Endothelial cell of hepatic sinusoid (primary cell): Measurements from ENCODE around the gene BCAS4.
"Not testable (repeated sequence)": the region's sequence is repeated elsewhere in the genome, so short reads cannot be mapped to it uniquely, and the experiment has no call there.

Experiments used
- in situ Hi-C: cut with HindIII; loops from 2 replicates; pipeline ENCODE4 v1.10.0; 2017; ENCODE audit warnings: low sequenced_read_pairs

Gene BCAS4

GRCh38 chr20:50872560-50873425 lies 77.9 kb downstream of the BCAS4 start:
- in situ Hi-C loops, result no loop called here

GRCh38 chr20:50873585-50873984 lies 78.7 kb downstream of the BCAS4 start:
- in situ Hi-C loops, result no loop called here

GRCh38 chr20:50874111-50874757 lies 79.4 kb downstream of the BCAS4 start:
- in situ Hi-C loops, result no loop called here

GRCh38 chr20:50874758-50875665 lies 80.2 kb downstream of the BCAS4 start:
- in situ Hi-C loops, result no loop called here

DNA sequence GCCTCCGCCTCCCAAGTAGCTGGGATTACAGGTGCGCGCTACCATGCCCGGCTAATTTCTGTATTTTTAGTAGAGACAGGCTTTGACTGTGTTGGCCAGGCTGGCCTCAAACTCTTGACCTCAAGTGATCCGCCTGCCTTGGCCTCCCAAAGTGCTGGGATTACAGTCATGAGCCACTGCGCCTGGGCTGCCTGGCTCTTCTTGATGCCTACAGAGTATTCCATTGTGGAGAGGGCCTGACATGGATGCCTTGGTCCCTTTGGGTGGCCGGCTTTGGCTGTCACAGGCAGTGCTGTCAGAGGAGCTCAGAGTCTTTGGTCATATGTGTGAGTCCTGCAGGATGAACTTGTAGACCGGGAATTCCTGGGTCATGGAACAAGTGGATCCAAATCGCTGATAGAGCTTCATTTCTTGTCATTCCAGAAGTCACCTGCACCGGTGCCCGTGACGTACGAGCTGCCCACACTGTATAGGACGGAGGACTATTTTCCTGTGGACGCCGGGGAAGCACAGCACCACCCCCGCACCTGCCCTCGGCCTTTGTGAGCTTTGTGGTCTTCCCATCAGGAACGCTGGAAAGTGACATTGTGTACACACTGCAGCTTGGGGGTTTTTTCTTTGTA lies 81.3 kb downstream of the BCAS4 start:
- in situ Hi-C loops, result no loop called here

DNA sequence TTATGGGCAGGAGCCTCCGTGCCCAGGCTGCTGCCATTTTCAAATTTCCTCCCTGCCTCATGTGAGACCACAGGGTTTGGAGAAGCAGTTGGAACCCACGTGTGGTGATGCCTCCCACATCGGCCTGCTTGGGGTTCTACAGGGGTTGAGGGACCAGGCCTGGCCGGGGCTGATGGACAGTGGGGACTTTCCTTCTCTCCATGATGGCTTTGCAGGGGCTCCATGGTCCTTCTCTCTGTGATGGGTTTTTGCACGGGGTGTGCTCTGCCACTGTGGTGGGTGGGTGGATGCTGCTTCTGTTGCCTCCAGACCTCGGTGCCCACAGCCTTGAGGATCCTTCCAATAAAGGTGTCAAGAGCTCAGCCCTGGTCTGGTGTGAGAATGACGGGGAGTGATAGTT lies 82.0 kb downstream of the BCAS4 start:
- in situ Hi-C loops, result no loop called here

GRCh38 chr20:50877232-50877743 lies 82.4 kb downstream of the BCAS4 start:
- in situ Hi-C loops, result no loop called here

DNA sequence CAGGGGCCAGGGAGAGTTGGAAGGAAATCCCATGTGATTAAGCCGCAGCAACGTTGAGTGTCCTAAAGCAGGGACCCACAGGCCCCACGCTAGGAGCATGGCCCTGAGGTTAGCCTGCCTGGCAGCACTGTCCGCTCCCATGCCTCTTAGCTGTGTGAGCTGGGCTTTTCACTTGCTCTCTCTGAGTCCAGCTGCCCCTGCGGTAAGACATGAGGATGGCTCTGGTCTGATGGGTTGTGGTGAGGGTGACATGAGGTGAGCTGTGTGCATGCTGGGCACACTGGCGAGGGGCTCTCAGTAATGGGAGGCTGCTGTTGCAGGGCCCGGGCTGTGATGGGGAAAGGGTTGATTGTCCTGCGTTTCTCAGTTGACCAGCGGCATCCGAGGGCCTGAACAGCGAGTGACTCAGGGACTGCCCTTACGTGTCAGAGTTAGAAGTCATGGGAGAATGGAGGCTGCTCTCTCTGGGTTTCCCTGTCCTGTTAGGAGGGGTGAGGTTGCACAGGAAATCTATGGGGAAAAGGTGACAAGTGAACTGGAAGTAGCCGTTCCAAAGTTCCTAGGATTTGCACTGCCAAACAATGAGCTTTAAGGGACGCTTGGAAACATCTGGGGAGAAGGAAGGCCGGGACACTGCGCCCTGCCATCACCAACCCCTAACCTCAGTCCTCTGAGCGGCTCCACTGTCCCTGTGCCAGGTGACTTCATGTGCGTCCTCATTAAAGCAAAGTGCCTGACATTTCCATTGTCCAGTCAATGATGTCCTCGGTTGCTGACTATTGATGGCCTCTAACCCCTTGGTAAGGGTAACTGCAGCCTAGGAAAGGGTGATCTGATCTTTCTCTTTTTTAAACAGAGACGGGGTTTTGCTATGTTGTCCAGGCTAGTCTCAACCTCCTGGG lies 85.0 kb downstream of the BCAS4 start:
- in situ Hi-C loops, result no loop called here

DNA sequence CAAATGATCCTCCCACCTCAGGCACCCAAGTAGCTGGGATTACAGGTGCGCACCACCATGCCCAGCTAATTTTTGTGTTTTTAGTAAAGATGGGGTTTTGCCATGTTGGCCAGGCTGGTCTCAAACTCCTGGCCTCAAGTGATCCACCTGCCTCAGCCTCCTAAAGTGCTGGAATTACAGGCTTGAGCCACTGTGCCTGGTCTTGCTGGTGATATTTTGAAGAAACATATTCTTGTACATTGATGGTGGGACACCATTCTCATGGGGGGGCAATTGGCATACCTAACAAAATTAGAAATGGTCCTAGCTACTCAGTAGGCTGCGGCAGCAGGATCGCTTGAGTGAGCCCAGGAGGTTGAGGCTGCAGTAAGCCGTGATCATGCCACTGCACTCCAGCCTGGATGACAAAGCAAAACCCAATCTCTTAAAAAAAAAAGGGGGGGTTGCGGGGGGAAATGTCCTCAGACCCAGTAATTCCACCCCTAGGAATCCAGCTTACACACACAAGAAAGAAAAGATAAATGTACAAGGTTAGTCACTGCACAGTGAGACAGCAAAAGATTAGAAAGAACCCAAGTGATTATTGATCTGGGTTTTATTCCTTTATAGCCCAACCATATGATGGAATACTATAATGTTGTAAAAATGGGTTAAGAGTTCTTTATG lies 87.0 kb downstream of the BCAS4 start:
- in situ Hi-C loops, result not testable (repeated sequence)

DNA sequence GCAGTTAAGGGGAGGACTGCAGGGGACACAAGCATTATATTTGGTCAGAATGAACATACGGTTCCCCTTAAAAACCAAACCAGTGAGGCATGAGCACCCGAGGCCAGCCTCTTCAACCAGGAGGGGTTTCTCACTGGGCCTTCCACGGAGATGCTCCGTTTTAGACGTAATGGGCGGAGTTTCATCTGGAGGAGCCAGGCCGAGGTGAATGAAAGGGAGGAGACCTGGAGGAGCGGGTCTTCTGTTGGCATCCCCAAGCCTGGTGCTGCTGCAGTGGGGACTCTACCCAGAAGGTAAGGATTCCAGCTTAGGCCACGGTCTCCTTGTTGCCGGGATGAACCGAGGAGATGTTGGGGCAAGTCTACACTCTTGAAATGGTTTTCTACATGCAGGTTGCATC lies 89.0 kb downstream of the BCAS4 start:
- in situ Hi-C loops, result no loop called here

- in situ Hi-C loops, result no loop called here
Measured at GRCh38 chr20:50885068-50885467, 90.2 kb downstream of the BCAS4 start.

DNA sequence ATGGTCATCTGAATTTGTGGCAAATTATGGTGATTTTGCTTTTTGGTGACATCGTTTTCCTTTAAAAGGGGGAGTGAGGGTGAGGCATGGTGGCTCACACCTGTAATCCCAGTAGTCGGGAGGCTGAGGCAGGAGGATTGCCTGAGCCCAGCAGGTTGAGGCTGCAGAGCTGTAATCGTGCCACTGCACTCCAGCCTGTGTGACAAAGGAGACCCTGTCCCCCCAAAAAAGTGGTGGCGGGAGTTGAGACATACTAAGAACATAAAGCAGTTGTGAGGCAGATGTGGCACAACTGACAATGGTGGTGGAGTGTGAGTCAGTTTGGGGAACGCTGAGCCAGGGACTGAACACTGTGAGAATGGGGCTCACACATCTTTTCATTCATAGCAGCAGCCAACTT lies 90.9 kb downstream of the BCAS4 start:
- in situ Hi-C loops, result no loop called here

DNA sequence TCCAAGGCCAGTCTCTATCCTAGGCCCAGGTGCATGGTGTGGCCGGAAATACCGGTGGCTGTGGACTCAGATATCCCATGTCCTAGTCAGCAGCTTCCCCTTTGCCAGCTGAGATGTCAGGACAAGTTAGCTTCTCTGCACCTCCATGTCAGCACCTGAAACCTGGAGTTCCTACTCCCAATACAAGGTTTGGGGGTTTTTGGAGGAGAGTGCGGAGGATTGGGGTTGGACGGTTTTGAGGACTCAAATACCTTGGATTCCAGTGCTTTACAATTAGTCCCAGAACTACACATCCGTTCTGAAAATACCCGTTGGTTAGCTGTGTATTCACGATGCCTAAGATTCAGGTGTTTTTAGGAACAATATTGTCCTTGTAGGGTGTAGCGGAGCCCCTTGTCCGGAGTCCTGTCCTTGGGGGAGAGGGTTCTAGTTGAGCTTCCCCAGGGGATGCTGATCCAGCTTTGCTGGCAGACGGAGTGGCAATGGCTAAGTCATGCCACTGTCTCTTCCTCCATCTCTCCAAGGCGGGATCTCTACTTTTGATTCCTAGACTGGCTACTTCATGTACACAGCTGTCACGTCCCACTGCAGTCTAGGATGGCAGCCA lies 91.4 kb downstream of the BCAS4 start:
- in situ Hi-C loops, result no loop called here

DNA sequence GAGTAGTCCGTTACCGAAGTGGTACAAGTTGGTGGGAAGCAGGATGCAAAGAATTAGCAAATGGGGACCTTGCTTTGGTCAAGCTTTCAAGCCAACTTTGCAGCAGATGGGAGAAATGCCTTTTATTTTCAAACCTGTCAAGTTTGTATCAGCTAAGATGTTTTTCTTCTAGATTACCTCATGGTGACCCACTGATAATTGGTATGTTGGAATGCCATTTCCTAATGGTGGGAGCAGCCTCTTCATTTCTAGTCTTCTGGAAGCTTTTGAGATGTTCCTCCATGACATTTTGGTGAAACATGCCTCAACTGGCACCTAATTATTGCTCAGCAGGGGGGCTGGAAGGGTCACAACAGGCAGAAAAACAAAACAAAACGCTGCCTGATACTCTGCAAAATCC lies 92.7 kb downstream of the BCAS4 start:
- in situ Hi-C loops, result no loop called here

DNA sequence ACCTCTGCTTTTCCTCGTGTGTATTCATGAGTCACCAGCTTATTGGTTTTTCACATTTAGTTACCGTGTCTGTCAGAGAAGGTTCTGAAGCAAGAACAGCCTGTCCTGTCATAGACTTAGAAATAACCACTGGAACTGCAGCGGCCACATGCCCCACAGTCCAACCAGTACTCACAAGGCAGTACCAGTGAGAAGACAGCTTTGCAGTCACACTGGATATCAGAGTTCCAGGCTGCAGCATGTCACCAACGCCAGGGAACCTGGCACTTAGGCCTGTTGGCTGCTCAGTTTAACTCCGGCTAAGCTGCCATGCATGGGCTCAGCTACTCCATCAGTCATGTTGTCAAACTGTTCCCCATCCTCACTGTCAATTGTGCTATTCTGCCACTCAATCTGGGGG lies 96.3 kb downstream of the BCAS4 start:
- in situ Hi-C loops, result no loop called here

GRCh38 chr20:50892394-50892793 lies 97.5 kb downstream of the BCAS4 start:
- in situ Hi-C loops, result no loop called here

GRCh38 chr20:50893620-50894019 lies 98.8 kb downstream of the BCAS4 start:
- in situ Hi-C loops, result no loop called here

DNA sequence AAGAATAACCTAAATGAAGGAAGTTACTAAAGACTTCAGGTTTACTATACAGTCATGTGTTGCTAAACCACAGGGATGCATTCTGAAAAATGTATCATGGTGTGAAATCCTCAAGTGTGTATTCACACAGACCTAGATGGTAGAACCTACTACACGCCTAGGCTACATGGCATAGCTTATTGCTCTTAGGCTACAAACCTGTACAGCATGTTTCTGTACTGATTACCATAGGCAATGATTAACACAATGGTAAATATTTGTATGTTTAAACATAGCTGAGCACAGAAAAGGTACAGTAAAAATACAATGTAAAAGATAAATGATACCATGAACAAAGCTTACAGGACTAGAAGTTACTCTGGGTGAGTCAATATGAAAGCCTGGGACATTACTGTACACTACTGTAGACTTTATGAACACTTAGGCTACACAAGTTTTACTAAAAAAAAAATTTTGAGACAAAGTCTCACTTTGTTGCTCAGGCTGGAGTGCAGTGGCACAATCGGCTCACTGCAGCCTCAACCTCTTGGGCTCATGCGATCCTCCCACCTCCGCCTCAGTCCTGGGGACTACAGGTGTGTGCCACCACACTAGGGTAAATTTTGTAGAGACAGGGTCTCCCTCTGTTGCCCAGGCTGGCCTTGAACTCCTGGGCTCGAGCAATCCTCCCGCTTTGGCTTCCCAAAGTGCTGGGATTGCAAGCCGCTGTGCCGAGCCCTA lies 100.4 kb downstream of the BCAS4 start:
- in situ Hi-C loops, result loop anchor here (5.0 kb wide), 1 partner anchor 63 kb away; no protein-coding TSS in a partner anchor
